Right lung (tissue), 5 donors: ENCODE results near the gene RARRES1. TPM values are rescaled to one million over a fixed set of nuclear protein-coding genes. Genes with fewer than 3 reads are reported as not detected.
"Not testable (repeated sequence)": the region's sequence is repeated elsewhere in the genome, so short reads cannot be mapped to it uniquely, and the experiment has no call there.

Source experiments
- DNase-seq, 2 donors: peaks; one replicate each; pipeline ENCODE4 v3.0.0-alpha.2; 2013
- polyA plus RNA-seq, 5 donors: library from polyadenylated mRNA; unstranded; fragments of 120-200 nt; gene quantifications; one replicate each; pipeline versions ENCODE4 v1.2.1 to v1.2.3, GENCODE V29; 2013; ENCODE audit warnings: inconsistent platforms in 1 of 5, low replicate concordance in 1 of 5; ENCODE audit not compliant: insufficient read length in 5 of 5, insufficient read depth in 1 of 5

Gene RARRES1
- polyA plus RNA-seq, 5 donors = 31.7 to 91.7 (median 65.4) TPM

GRCh38 chr3:158702815-158703481, 29.3 kb downstream of the RARRES1 start:
- no peak for DNase-seq

- no peak for DNase-seq
Observed at GRCh38 chr3:158701420-158702065, 30.7 kb downstream of the RARRES1 start.

- DNase-seq = peak in 1 of 2 donors; percentile 7
Observed at GRCh38 chr3:158700559-158700958, 31.7 kb downstream of the RARRES1 start.

- no peak for DNase-seq
Observed at GRCh38 chr3:158696618-158697017, 35.6 kb downstream of the RARRES1 start.

- not testable (repeated sequence) for DNase-seq
Observed at GRCh38 chr3:158693866-158694456, 38.3 kb downstream of the RARRES1 start.

- no peak for DNase-seq
Observed at GRCh38 chr3:158685159-158685558, 47.1 kb downstream of the RARRES1 start.

- DNase-seq = no peak
Observed at GRCh38 chr3:158683230-158683962, 48.9 kb downstream of the RARRES1 start.

GRCh38 chr3:158680861-158681260, 51.4 kb downstream of the RARRES1 start:
- DNase-seq = no peak

GRCh38 chr3:158679547-158680000, 52.7 kb downstream of the RARRES1 start:
- no peak for DNase-seq

GRCh38 chr3:158678687-158679086, 53.6 kb downstream of the RARRES1 start:
- DNase-seq = no peak

GRCh38 chr3:158672215-158673176, 59.8 kb downstream of the RARRES1 start, which contains the start of gene LXN:
TSS of gene LXN (minus strand) at chr3:158672648. CDS start at chr3:158672478, 170 bp downstream.
- peak; percentile 81 to 84 for DNase-seq

GRCh38 chr3:158671821-158672214, 60.4 kb downstream of the RARRES1 start:
- no peak for DNase-seq

- DNase-seq = no peak
Observed at GRCh38 chr3:158668506-158668905, 63.8 kb downstream of the RARRES1 start.

- DNase-seq = no peak
Observed at GRCh38 chr3:158666416-158666815, 65.8 kb downstream of the RARRES1 start.

- no peak for DNase-seq
Observed at GRCh38 chr3:158663832-158664231, 68.4 kb downstream of the RARRES1 start.

GRCh38 chr3:158663246-158663645, 69.0 kb downstream of the RARRES1 start:
- no peak for DNase-seq

GRCh38 chr3:158660711-158661110, 71.5 kb downstream of the RARRES1 start:
- no peak for DNase-seq

- DNase-seq = peak; percentile 50 to 62
Observed at GRCh38 chr3:158659454-158660237, 72.6 kb downstream of the RARRES1 start.

- no peak for DNase-seq
Observed at GRCh38 chr3:158658889-158659288, 73.4 kb downstream of the RARRES1 start.

- DNase-seq = no peak
Observed at GRCh38 chr3:158652463-158652862, 79.8 kb downstream of the RARRES1 start.
